HepG2 (cell line): ENCODE results near the gene IL5RA. TPM values are rescaled to one million over a fixed set of nuclear protein-coding genes. Genes with fewer than 3 reads are reported as not detected.

ENCODE experiments used
- ATAC-seq: fragments of 200-7000 bp; cut with Tn5 transposase; 3 replicates; pipeline ENCODE4 v1.9.1; 2020; ENCODE audit warnings: mild to moderate bottlenecking, moderate library complexity
- BruUV-seq: library from RNA; stranded (reverse); fragments of 400-500 nt; replicated peaks from 2 replicates; lab custom pipeline; 2021; lab: Mats Ljungman, UMichigan
- CTCF ChIA-PET: fragments of 300-600 bp; formaldehyde crosslinking; extraction: SDS; loops from one replicate; lab custom pipeline; 2021; ENCODE audit warnings: low total read pairs, inconsistent platforms, low intra/inter-chr PET ratio; lab: Yijun Ruan, JAX
- POLR2A ChIA-PET: fragments of 350-600 bp; sonication (Branson Sonifier 250); formaldehyde crosslinking; loops from one replicate; lab custom pipeline; 2020; ENCODE audit warnings: antibody characterized with exemption, inconsistent platforms; lab: Yijun Ruan, JAX
- DNase-seq: peaks from one replicate; pipeline ENCODE4 v3.0.0-alpha.2; 2015; ENCODE audit warnings: low spot score
- FAIRE-seq: peaks from 3 replicates; lab custom pipeline; 2011; peaks lifted over from hg19 to GRCh38; lab: Jason Lieb, UNC
- H2AFZ ChIP-seq: one replicate; pipeline ENCODE4 v1.6.1; 2011; ENCODE audit warnings: low read length, inconsistent platforms
- H3K27ac ChIP-seq: fragments of 300-600 bp; 3 replicates; pipeline ENCODE4 v1.8.0; 2011; ENCODE audit warnings: mixed run types, mild to moderate bottlenecking, mixed read lengths, low read length, inconsistent platforms; ENCODE audit not compliant: insufficient read depth; ENCODE audit errors: extremely low read length
- H3K27me3 ChIP-seq, 2 experiments: fragments of 200-600 bp in 1 of 2; 2 replicates in 1 of 2; 3 replicates in 1 of 2; pipeline versions ENCODE4 v1.6.0 to v1.8.0; 2011; ENCODE audit warnings: low read length in 2 of 2, mild to moderate bottlenecking in 2 of 2, moderate library complexity in 2 of 2, inconsistent platforms in 1 of 2; ENCODE audit not compliant: insufficient read depth in 2 of 2, control insufficient read depth in 1 of 2
- H3K36me3 ChIP-seq, 2 experiments: fragments of 200-600 bp in 1 of 2; replicated peaks in 1 of 2; 2 replicates in 1 of 2; 3 replicates in 1 of 2; pipeline versions ENCODE4 v1.5.1 to v1.8.0; 2011; ENCODE audit warnings: low read length in 2 of 2, inconsistent platforms in 1 of 2; ENCODE audit not compliant: insufficient read depth in 2 of 2, control insufficient read depth in 1 of 2
- H3K4me1 ChIP-seq: 2 replicates; pipeline ENCODE4 v1.5.1; 2012; ENCODE audit warnings: low read length, inconsistent platforms; ENCODE audit not compliant: insufficient read depth
- H3K4me2 ChIP-seq: 2 replicates; pipeline ENCODE4 v1.6.0; 2011; ENCODE audit warnings: low read depth, low read length, inconsistent platforms
- H3K4me3 ChIP-seq, 3 experiments: fragments of 200-600 bp in 1 of 3; sonication (generic), shearing (Covaris generic) in 1 of 3; replicated peaks in 1 of 3; 2 replicates each; pipeline ENCODE4 v1.5.1; 2011 to 2016; ENCODE audit warnings: low read length in 3 of 3, inconsistent platforms in 2 of 3, low read depth in 2 of 3, mild to moderate bottlenecking in 2 of 3, control low read depth in 1 of 3, mixed read lengths in 1 of 3; ENCODE audit not compliant: insufficient read depth in 1 of 3
- H3K79me2 ChIP-seq: one replicate; pipeline ENCODE4 v1.6.1; 2011; ENCODE audit warnings: low read length, inconsistent platforms; ENCODE audit not compliant: insufficient read depth
- H3K9ac ChIP-seq: 2 replicates; pipeline ENCODE4 v1.6.0; 2011; ENCODE audit warnings: mild to moderate bottlenecking, low read depth, low read length, inconsistent platforms; ENCODE audit not compliant: insufficient read depth
- H3K9me3 ChIP-seq: 2 replicates; pipeline ENCODE4 v1.5.1; 2012; ENCODE audit warnings: mild to moderate bottlenecking, low read length
- H4K20me1 ChIP-seq: 2 replicates; pipeline ENCODE4 v1.6.0; 2011; ENCODE audit warnings: inconsistent platforms, mild to moderate bottlenecking, low read length, moderate library complexity; ENCODE audit not compliant: insufficient read depth
- CCDC6 ChIP-seq: sonication (generic); formaldehyde crosslinking; IDR thresholded peaks from 2 replicates; pipeline ENCODE4 v1.8.1; 2022; ENCODE audit warnings: mild to moderate bottlenecking, missing genetic modification reagents, moderate library complexity
- CREM ChIP-seq, 2 experiments: sonication (generic) in 1 of 2; formaldehyde crosslinking in 1 of 2; IDR thresholded peaks; 2 replicates each; pipeline versions ENCODE4 v1.4.0 to v1.6.1; 2016 to 2020; ENCODE audit warnings: antibody characterized with exemption in 1 of 2, mild to moderate bottlenecking in 1 of 2, missing genetic modification reagents in 1 of 2
- DMAP1 ChIP-seq: IDR thresholded peaks from 2 replicates; pipeline ENCODE4 v1.6.1; 2016
- GTF3A ChIP-seq: sonication (generic); formaldehyde crosslinking; conservative IDR thresholded peaks from 2 replicates; pipeline ENCODE4 v1.4.0; 2020; ENCODE audit warnings: mild to moderate bottlenecking, missing genetic modification reagents
- IKZF1 ChIP-seq: fragments of 450-650 bp; IDR thresholded peaks from 2 replicates; pipeline ENCODE4 v1.7.1; 2016
- MTF1 ChIP-seq: sonication (generic); formaldehyde crosslinking; IDR thresholded peaks from 2 replicates; pipeline ENCODE4 v1.5.0; 2020; ENCODE audit warnings: missing genetic modification reagents
- MYPOP ChIP-seq: sonication (generic); formaldehyde crosslinking; IDR thresholded peaks from 2 replicates; pipeline ENCODE4 v1.8.1; 2023; ENCODE audit warnings: mild to moderate bottlenecking, moderate library complexity, missing genetic modification reagents
- NFYB ChIP-seq: sonication (generic); formaldehyde crosslinking; IDR thresholded peaks from 2 replicates; pipeline ENCODE4 v1.4.0; 2020; ENCODE audit warnings: missing genetic modification reagents
- NR0B2 ChIP-seq: sonication (generic); formaldehyde crosslinking; IDR thresholded peaks from 2 replicates; pipeline ENCODE4 v1.4.0; 2020; ENCODE audit warnings: mild to moderate bottlenecking, missing genetic modification reagents
- TCF7L2 ChIP-seq: IDR thresholded peaks from 2 replicates; pipeline ENCODE4 v1.6.1; 2011; ENCODE audit warnings: mild to moderate bottlenecking, low read depth, low read length, moderate library complexity
- THAP11 ChIP-seq: IDR thresholded peaks from 2 replicates; pipeline ENCODE4 v1.6.1; 2016; ENCODE audit warnings: missing biosample characterization, missing genetic modification reagents
- ZNF24 ChIP-seq: fragments of 450-650 bp; IDR thresholded peaks from 2 replicates; pipeline ENCODE4 v1.6.1; 2017; ENCODE audit warnings: antibody characterized with exemption, mild to moderate bottlenecking
- ZNF513 ChIP-seq: sonication (generic); formaldehyde crosslinking; conservative IDR thresholded peaks from 2 replicates; pipeline ENCODE4 v1.5.0; 2020; ENCODE audit warnings: missing genetic modification reagents
- WGBS: methylation state at CpG from one replicate; pipeline ENCODE4 v1.1.6; 2017; ENCODE audit warnings: low lambda C conversion rate; 5-methylcytosine and 5-hydroxymethylcytosine counted together
- in situ Hi-C: cut with HindIII; loops from 2 replicates; pipeline ENCODE4 v1.10.0; 2017; ENCODE audit warnings: low pct_unique_long_range_greater_than_20kb; ENCODE audit not compliant: extremely low pct_ligation_motif_present
- intact Hi-C: fragments of 100-400 bp; cut with micrococcal nuclease; formaldehyde crosslinking; loops from one replicate; pipeline ENCODE4 v1.10.0; 2022; ENCODE audit not compliant: unreplicated experiment
- polyA plus RNA-seq, 8 experiments: library from polyadenylated mRNA; depleted of rRNA in 3 of 8; stranded (reverse) in 7 of 8; unstranded in 1 of 8; fragments of >200 nt; fragmentation: Illumina TruSeq in 4 of 8; extraction: Trizol in 4 of 8; gene quantifications; 2 replicates each; pipeline versions ENCODE4 v1.2.1 to v1.2.3, GENCODE V29; 2011 to 2016; ENCODE audit warnings: low read depth in 4 of 8, missing spikeins in 1 of 8, mixed read lengths in 1 of 8; ENCODE audit not compliant: insufficient read depth in 1 of 8
- total RNA-seq, 5 experiments: library from RNA; depleted of rRNA; stranded (reverse); fragments of >200 nt; fragmentation: Illumina TruSeq; extraction: Trizol; gene quantifications; 2 replicates each; pipeline ENCODE4 v1.2.3, GENCODE V29; 2016; ENCODE audit warnings: low read depth in 1 of 5

IL5RA gene
- total and polyA plus RNA-seq, 2 of the 13 experiments (the other 11 are each of a cell fraction or from before 2014, with no cell fraction given): not detected

GRCh38 chr3:3027976-3028567 is 82.1 kb downstream of the IL5RA start:
- no peak for FAIRE-seq

GRCh38 chr3:3023111-3023745 is 86.9 kb downstream of the IL5RA start:
- no peak overlapping the region for H2AFZ ChIP-seq
- intact Hi-C loops (no loop called here), in situ Hi-C loops (no loop called here)
- no peaks in the 10 kb centered on the region for H4K20me1 ChIP-seq
- no peak overlapping the region for H3K9ac ChIP-seq
- no peak overlapping the region for H3K4me3 ChIP-seq
- no peak overlapping the region for H3K27ac ChIP-seq
- H3K9me3 ChIP-seq: no peaks in the 10 kb centered on the region
- no peak for ATAC-seq
- H3K4me1 ChIP-seq: no peaks in the 10 kb centered on the region
- no peaks in the 10 kb centered on the region for H3K79me2 ChIP-seq
- FAIRE-seq: no peak
- BruUV-seq: no TSS peak
- H3K27me3 ChIP-seq: peaks cover 0 to 5% of the 10 kb centered on the region in 2 experiments; a peak in 1 of 5 replicates
- TF ChIP-seq NR0B2 (CRISPR knock-in tag) (no peak), ZNF24 (no peak), MTF1 (CRISPR knock-in tag) (no peak), CCDC6 (CRISPR knock-in tag) (no peak), THAP11 (no peak), ZNF513 (no peak), NFYB (CRISPR knock-in tag) (no peak), MYPOP (no peak), DMAP1 (CRISPR knock-in tag) (no peak), GTF3A (CRISPR knock-in tag) (no peak), IKZF1 (no peak)
- no peak overlapping the region for H3K4me2 ChIP-seq
- no peak for DNase-seq
- 10% methylated on average over 7 of the region's 7 CpGs for WGBS
- ChIA-PET POLR2A (no interaction called here), CTCF (no interaction called here)
- no peaks in the 10 kb centered on the region for H3K36me3 ChIP-seq

More at GRCh38 chr3:3027976-3028567, 82.1 kb downstream of the IL5RA start:
- Histone ChIP-seq H4K20me1 (no peaks in the 10 kb centered on the region), H3K9me3 (no peaks in the 10 kb centered on the region), H3K36me3 (no peaks in the 10 kb centered on the region), H3K27ac (no peak overlapping the region), H3K9ac (no peak overlapping the region), H3K79me2 (no peaks in the 10 kb centered on the region), H3K27me3 (peaks cover 0 to 11% of the 10 kb centered on the region in 2 experiments; a peak in 1 of 5 replicates), H3K4me3 (no peak overlapping the region), H2AFZ (no peak overlapping the region), H3K4me1 (no peaks in the 10 kb centered on the region), H3K4me2 (no peak overlapping the region)
- ChIA-PET POLR2A (no interaction called here), CTCF (no interaction called here)
- BruUV-seq: no TSS peak
- no peak for TF ChIP-seq TCF7L2
- TF ChIP-seq CREM (IDR thresholded peaks at IDR 0.05): no peak
- no peak for TF ChIP-seq CREM (CRISPR knock-in tag; IDR thresholded peaks at IDR 0.05)
- ATAC-seq (no peak), DNase-seq (no peak)
- WGBS: 0% methylated on average over 5 of the region's 5 CpGs
- in situ Hi-C loops (no loop called here), intact Hi-C loops (no loop called here)
